Mesenteric fat pad (tissue), 1 donor: ENCODE results near the gene PDZD8. TPM values are rescaled to one million over a fixed set of nuclear protein-coding genes. Genes with fewer than 3 reads are reported as not detected.
"Not testable (repeated sequence)": the region's sequence is repeated elsewhere in the genome, so short reads cannot be mapped to it uniquely, and the experiment has no call there.

Experiments
- DNase-seq: peaks from one replicate; pipeline ENCODE4 v3.0.0-alpha.2; 2020; ENCODE audit warnings: low spot score
- total RNA-seq: library from RNA; stranded (reverse); fragmentation: NEBNext Ultra II Directional; extraction: Animal tissue kit (Norgen Biotek cat#: 25700); gene quantifications from one replicate; pipeline ENCODE4 v1.2.1, GENCODE V29; 2021
- donor health status: DM: yes; HTN: yes; CAD: no.

PDZD8 gene
- total RNA-seq, 1 donor from 2014 or later: 36.7 TPM

DNA sequence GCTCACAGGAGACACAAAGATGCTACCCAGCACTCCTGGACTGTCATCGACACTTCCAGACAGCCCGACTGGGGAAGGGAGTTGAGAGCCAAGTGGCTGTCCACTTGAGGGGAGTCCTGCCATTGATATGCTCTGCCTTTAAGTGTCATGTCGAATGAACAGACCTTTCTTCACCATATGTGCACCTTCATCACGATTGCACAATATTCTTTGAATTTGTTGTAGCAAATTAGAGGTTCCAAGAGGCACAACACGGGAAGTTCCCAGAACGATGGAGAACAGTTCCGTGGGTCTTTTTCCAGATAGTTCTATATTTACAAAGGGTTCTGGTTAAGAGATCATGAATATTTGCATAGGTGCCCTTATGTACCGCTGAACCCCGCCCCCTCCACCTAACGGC, 118.3 kb downstream of the PDZD8 start:
- peak; percentile 72 for DNase-seq

DNA sequence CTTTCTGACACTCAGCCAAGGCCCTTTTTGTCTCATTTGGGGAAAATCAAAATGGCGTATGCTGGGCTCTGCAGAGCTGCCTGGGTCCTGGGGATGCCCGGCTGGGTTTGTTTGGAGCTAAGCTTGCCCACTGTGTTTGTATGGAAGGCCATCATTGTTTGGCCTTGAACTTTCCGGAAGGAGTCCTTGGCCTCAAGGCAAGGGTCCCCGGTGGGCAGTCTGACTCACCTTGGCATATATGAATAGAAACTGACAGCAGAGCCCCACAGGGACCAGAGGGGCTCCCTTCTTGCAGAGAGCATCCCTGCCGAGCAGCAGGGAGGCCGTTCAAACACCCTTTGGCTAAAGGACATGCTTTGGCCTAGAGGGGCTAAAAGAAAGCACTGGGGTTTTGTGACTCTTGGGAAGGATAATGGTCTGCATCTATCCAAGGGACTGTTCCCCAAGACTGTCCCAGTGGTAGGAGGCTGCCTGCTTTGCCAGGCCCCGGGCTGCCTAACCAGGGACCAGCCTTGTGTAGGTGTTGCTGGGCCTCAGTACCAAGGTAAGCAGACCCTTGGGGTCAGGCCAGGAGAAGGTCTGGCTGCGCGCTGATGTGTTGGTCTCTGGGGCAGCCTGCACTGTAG, 119.3 kb downstream of the PDZD8 start:
- no peak for DNase-seq

- peak; percentile 81 for DNase-seq
Measured at GRCh38 chr10:117254774-117255735, 120.2 kb downstream of the PDZD8 start.

DNA sequence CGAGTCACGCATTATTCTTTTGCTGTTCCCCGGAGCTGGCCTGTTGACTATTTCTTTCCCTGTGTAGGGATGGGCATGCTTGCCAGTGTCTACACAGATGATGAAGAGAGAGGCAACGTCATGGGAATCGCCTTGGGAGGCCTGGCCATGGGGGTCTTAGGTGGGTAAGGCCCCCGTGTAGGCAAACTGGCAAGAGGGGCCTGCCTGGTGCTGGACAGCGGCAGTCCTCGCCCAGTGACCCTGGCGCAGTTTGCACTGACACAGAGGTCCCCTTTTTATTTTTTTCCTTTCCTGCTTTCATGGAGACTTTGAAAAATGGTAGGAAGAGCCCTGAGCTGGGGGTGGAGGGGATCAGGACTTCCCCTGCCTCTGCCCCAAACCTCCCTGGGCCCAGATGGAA, 120.9 kb downstream of the PDZD8 start:
- DNase-seq: no peak

DNA sequence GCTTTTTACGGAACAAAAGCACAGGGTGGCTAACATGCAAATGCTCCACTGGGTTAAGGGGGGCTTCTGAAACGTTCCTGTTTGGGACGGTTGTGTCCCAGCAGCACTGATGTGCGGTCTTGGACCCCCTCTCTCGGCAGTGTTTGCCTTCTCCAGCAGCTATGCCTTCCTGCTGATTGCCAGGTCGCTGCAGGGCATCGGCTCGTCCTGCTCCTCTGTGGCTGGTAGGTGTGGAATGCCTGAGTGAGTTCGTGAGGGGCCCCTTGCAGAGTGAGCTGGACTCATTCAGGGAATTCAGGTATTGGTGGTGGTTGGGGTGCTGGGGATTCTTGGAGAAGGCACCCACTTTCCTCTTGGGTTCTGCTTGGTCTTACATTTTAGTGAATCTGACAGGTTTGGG, 121.3 kb downstream of the PDZD8 start:
- no peak for DNase-seq

GRCh38 chr10:117250411-117250810, 124.8 kb downstream of the PDZD8 start:
- no peak for DNase-seq

DNA sequence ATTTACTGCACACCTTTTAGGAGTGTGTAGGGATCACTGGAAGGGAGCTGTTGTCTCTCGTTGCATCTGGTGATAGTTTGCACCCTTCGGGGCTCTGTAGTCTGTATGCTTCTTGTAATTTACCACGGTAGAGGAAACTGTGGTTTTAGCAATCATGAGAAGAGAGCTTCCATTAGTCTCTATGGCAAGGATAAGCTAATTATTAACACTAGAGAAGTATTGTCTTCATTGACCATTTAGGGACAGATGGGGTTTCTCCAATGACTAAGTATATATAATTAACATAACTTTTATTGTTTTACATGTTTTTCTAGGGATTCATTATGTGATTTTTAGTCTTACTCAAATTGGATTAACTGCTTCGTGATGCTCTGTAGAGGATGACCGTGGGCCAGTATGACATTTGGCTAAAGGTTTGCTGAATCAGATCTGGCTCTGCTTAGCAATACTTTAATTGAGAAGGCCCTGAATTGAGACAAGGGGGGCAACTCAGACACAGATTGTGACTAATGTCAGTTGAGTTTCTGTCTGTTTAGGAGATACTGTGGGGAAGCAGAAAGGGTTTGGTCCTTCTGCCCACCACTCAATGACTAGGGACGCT, 125.6 kb downstream of the PDZD8 start:
- no peak for DNase-seq

GRCh38 chr10:117248750-117249465, 126.3 kb downstream of the PDZD8 start:
- DNase-seq: no peak

DNA sequence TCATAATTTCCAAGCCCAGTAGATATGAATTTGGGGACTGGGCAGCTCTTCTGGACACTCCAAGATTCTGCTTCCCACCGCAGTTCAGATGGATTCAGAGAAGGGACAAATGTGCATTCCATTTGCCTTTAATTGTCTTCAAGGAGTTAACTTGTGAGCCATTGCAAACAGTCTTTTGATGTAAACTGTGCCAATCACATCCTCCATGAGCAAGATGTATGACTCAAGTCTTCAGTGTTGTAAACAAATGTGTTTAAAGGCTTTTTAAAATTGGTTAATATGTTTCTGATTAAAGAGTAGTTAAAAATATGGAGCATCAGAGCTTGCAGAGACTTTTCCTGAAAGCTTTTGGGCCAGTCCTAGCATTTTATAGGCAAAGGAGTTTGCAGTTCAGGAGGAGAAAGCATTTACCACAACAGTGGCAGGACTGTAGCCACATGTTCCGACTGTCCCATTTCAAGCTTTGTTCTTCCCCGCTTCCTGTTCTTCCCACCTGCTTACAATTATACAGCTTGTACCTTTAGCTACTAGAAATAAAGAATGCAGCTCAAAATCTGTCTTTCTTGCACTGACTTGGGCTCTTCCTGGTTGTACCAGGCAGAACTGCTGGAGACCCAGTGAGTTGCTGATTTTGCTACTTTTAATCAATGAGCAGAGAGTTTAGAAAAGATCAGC, 128.1 kb downstream of the PDZD8 start:
- DNase-seq: no peak

DNA sequence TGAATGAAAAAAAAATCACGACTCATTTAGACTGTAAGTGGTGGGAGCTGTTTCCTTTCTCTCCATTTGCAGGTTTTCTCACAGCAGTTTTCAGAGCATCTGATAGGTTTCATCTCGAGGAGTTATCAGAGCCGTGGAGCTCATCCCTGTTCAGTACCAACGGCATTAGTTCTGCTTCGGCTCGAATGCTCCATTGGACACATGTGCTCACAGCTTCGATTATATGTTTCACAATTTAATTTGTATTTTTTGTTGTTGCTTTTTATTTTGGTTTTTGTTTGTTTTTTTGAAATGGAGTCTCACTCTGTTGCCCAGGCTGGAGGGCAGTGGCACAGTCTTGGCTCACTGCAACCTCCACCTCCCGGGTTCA, 132.8 kb downstream of the PDZD8 start:
- DNase-seq: no peak

DNA sequence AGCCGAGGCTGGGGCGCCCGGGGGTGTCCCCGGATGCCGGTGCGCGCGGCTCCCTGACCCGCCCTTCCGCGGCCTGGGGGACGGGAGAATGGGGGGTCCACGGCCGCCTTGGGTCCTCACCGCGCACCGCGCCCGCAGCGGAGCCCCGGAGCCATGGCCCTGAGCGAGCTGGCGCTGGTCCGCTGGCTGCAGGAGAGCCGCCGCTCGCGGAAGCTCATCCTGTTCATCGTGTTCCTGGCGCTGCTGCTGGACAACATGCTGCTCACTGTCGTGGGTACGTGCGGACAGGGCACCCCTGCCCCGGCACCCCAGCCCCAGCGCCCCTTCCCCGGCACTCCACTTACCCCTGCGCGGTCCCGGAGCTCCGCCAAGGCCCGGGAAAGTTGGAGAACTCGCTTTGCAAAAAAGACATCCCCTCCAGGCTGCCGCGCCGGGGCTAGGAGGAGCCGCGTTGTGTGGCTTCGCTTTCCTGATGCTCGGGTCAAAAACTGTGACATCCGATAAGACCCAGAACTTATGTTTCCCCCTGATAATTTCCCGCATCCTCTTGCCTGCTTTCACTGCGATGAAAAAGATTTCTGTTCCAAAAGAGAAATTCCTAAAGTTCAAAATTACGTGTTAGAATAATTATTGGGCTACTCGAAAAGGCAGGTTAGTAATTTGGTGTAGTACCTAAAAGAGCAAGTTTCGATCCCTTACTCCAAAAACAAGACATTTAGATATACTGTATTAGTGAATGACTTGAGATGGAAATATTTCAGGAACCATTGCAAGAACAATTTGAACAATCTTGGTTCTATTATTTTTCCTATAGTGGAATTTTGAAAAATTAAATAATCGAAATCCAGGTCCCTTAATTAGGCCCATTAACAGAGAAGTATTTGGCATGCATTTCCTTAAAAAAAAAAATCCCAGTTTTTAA, 133.4 kb downstream of the PDZD8 start:
- peak; percentile 88 for DNase-seq

GRCh38 chr10:117240621-117241529, 134.4 kb downstream of the PDZD8 start, which contains the start of gene SLC18A2:
TSS of gene SLC18A2 (plus strand) at chr10:117241114. CDS start at chr10:117241694, 580 bp downstream.
- DNase-seq: peak; percentile 81

GRCh38 chr10:117239721-117240620, 135.3 kb downstream of the PDZD8 start:
- DNase-seq: peak; percentile 69

GRCh38 chr10:117239051-117239450, 136.2 kb downstream of the PDZD8 start:
- DNase-seq: peak; percentile 45

GRCh38 chr10:117237401-117237991, 137.7 kb downstream of the PDZD8 start:
- no peak for DNase-seq

DNA sequence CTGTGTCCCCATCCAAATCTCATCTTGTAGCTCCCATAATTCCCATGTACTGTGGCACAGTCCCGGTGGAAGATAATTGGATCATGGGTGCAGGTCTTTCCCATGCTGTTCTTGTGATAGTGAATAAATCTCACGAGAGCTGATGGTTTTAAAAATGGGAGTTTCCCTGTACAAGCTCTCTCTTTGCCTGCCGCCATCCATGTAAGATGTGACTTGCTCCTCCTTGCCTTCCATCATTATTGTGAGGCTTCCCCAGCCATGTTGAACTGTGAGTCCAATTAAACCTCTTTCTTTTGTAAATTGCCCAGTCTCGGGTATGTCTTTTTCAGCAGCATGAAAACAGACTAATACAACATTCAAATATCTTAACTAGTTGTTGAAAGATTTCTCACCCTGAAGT, 145.1 kb downstream of the PDZD8 start:
- DNase-seq: not testable (repeated sequence)

DNA sequence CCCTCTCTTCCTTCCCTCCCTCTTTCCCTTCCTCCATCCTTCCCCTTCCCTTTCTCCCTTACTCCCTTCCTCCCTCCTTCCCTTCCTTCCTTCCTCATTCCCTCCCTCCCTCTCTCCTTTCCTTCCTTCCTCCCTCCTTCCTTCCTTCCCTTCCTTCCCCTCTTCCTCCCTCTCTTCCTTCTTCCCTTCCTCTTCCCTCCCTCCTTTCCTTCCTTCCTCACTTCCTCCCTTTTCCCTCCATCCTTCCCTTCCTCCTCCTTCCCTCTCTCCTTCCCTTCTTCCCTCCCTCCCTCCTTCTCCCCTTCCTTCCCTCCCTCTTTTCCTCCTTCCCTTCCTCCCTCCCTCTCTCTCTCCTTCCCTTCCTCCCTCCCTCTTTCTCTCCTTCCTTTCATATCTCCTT, 147.0 kb downstream of the PDZD8 start:
- DNase-seq: no peak
